HCEC 1CT (cell line): Measurements from ENCODE around the gene CD200R1L.
"Not testable (repeated sequence)": the region's sequence is repeated elsewhere in the genome, so short reads cannot be mapped to it uniquely, and the experiment has no call there.

Source experiments
- DNase-seq: peaks from one replicate; pipeline ENCODE4 v3.0.0-alpha.2; 2017

CD200R1L gene

DNA sequence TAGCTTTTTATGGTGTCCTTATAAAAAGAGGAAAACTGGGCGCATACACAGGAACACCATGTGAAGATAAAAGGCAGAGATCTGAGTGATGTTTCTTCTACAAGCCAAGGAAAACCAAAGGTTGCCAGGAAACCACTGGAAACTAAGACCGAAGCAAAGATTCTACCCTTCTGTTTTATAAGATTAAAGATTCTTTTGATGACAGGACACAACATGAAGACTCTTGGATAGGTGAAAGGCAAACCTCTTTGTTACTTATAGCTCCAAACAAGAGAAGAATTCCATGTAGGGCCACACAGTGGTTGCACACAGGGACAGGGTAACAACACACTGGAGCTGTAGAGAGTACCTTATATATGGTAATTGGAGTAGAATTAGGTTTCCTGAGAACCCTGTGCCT, at the start of gene CD200R1L:
Gene CD200R1L, minus strand, starts transcription at position 101 of the 400 bp plus-strand sequence. CDS start 17,497 bp downstream, outside the sequence.
- no peak for DNase-seq

GRCh38 chr3:112894258-112894657, 47.6 kb upstream of the CD200R1L start:
- peak; percentile 27 for DNase-seq

GRCh38 chr3:112889357-112889756, 42.7 kb upstream of the CD200R1L start:
- DNase-seq, result no peak

GRCh38 chr3:112888381-112889085, 41.9 kb upstream of the CD200R1L start:
- peak; percentile 6 for DNase-seq

DNA sequence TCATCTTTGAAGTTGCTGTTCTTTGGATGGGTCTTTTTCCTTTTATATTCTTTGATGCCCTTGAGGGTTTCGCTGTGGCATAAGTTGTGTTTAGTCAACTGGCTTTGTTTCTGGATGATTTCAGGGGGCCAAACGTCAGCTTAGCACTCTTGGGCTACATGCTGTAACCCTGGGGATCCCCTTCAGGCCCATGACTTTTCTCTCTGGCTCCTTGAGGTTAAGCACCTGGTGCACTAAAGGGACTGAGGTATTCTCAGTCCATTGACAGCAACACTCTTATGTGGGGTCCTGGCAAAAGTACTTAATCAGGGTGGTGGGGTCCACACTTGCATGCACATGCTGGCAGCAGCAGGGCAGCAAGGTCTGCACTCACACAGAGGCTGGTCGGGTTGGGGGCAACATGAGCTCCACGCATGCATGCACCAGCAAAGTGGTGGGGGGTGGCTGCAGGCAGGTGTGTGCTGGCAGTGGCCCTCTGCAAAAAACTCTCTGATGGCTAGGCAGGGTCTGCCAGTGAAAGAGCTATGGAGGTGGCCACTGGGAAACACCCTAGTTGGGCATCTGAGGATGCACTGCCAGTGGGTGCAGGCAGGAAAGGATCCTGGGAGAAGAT, 38.1 kb upstream of the CD200R1L start:
- no peak for DNase-seq

GRCh38 chr3:112881891-112882290, 35.2 kb upstream of the CD200R1L start:
- no peak for DNase-seq

GRCh38 chr3:112875561-112875960, 28.9 kb upstream of the CD200R1L start:
- DNase-seq, result peak; percentile 3

DNA sequence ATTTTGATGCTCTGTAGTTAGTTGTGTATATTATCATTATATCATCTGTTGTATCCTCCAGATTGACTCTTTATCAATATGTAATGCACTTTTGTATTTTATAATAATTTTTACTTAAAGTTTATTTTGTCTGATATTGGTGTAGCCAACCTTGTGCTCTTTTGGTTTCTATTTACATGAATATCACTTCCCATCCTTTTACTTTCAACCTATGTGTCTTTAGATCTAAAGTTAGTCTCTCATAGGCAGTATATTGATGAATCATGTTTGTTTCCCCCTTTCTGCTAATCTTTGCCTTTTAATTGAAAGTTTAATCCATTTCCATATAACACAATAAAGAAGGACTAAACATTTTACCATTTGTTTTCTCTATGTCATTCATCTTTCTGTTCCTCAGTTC, 28.1 kb upstream of the CD200R1L start:
- DNase-seq, result no peak

DNA sequence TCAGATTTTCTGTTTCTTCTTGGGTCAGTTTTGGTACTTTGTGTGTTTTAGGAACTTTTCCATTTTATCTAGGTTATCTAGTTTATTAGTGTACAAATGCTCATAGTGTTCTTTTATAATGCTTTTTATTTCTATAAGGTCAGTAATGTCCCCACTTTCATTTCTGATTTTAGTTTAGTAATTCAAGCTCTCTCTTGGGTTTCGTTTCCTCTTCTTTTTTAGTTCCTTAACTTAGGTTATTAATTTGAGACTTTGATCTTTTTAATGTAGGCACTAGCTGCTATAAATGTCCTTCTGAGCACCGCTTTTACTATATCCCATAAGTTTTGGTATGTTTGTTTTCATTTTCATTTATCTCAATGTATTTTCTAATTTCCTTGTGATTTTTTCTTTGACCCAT, 27.0 kb upstream of the CD200R1L start:
- DNase-seq, result no peak

GRCh38 chr3:112871735-112872134, 25.1 kb upstream of the CD200R1L start:
- DNase-seq, result no peak

- no peak for DNase-seq
Observed at GRCh38 chr3:112865757-112866156, 19.1 kb upstream of the CD200R1L start.

- no peak for DNase-seq
Observed at GRCh38 chr3:112860898-112861297, 14.2 kb upstream of the CD200R1L start.

GRCh38 chr3:112858410-112859069, 11.9 kb upstream of the CD200R1L start:
- peak; percentile 2 for DNase-seq

DNA sequence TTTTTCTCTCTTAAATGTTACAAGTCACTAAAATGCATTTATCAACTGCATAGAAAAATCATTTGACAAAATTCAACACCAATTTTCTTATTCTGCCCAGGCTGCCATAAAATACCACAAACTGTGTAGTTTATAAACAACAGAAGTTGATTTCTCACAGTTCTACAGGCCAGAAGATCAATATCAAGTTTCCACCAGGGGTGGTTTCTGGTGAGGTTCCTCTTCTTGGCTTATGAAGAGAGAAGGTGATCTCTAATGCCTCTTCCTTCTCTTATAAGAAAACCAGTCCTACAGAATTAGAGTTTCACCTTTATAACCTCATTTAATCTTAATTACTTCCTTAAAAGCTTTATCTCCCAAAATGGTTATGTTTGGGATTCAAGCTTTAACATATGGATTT, 10.9 kb upstream of the CD200R1L start:
- no peak for DNase-seq

- no peak for DNase-seq
Observed at GRCh38 chr3:112856537-112856936, 9.9 kb upstream of the CD200R1L start.

DNA sequence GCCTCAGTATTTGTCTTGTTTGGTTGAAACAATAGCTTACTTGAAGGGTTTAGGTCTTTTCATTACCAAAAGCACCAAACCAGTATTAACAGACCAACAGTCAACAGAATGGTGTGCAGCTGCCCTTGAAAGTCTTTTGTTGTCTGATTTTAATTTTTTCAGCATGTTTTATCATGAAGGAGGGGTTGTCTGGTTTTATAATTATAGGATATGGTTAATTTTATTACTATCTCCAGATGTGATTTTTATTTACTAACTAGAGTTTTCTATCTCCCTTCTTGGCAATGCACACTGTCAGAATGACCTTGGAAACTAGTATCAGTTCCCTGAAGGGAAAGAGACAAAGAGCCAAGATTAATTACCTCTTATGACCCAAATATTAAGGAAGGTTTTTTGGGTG, 9.2 kb upstream of the CD200R1L start:
- DNase-seq, result no peak

- not testable (repeated sequence) for DNase-seq
Observed at GRCh38 chr3:112855074-112855473, 8.4 kb upstream of the CD200R1L start.

GRCh38 chr3:112848196-112848595, 1.5 kb upstream of the CD200R1L start:
- DNase-seq, result no peak

DNA sequence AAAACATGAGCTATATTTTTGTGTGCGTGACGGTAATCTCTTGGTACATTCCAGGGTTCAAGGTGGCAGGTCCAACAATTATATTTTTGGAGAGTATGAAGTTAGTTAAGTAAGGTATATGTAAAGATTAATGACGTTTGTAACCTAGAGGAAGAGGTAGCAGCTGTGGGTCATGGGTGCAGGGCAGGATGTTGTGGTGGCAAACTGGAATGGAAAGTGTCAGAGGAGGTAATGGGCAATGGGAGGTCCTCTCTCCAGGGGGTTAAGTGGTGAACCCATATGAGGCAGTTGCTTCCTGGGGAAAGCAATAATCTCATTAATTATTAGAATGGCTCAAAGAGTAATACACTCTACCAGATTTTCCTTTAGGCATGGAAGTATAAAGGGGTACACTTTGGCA, 1.0 kb upstream of the CD200R1L start:
- DNase-seq, result no peak

DNA sequence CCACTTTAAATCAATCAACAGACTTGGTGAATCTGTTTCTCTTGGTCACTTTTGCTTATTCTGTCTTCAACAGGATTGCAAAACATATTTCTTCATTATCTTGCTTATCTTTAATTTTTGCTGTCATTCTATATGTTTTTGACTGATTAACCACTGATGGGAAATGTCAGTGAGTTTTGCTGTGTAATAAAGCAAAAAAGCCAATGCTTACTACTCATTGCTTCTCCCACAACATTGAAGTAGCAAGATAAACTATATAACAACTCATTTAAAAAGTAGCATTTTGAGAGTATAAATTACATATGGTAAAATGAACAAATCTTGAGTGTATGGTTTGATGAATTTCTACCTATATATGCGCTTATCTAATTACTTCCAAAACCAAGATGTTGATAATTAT, 892 bp downstream of the CD200R1L start:
- DNase-seq, result no peak

DNA sequence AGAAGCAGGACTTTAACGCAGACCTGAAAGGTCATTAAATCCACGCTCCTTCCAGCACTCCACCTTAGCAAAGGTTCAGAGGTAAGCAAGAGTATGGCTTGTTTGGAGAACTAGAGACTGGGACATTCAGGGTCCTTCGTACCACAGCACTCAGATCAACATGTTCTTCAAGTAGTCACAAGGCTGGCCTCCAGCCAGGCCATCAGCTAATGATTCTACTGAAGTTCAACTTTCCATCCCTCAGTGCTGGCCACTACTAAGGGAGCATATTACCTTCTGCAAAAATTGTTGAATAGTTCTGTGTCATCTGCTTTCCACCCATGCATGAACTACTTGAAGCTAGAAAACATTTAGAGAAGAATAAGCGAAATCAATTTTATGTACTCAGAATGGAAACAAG, 17.6 kb downstream of the CD200R1L start:
- DNase-seq, result no peak

- DNase-seq, result peak; percentile 52
Observed at GRCh38 chr3:112822064-112823055, 24.3 kb downstream of the CD200R1L start.

- DNase-seq, result peak; percentile 72
Observed at GRCh38 chr3:112818289-112818688, 28.4 kb downstream of the CD200R1L start.
